A673 (cell line): ENCODE data around the gene FUT8. TPM values are rescaled to one million over a fixed set of nuclear protein-coding genes. Genes with fewer than 3 reads are reported as not detected.

ENCODE experiments used
- BruUV-seq: library from RNA; stranded (reverse); fragments of 400-500 nt; replicated peaks from 2 replicates; lab custom pipeline; 2021; lab: Mats Ljungman, UMichigan
- CTCF ChIA-PET: fragments of 300-600 bp; sonication (Branson Sonifier 250); formaldehyde crosslinking; loops from one replicate; lab custom pipeline; 2022; ENCODE audit warnings: antibody characterized with exemption; lab: Charles Lee
- POLR2A ChIA-PET: fragments of 300-600 bp; sonication (Branson Sonifier 250); formaldehyde crosslinking; loops from one replicate; lab custom pipeline; 2022; ENCODE audit warnings: antibody characterized with exemption; ENCODE audit not compliant: low non-redundant PET; lab: Charles Lee
- DNase-seq: peaks from one replicate; pipeline ENCODE4 v3.0.0-alpha.2; 2015; ENCODE audit warnings: low spot score
- H3K27ac ChIP-seq: fragments of 200-600 bp; sonication (generic); 2 replicates; pipeline ENCODE4 v1.5.1; 2016; ENCODE audit warnings: mixed run types, low read depth, mild to moderate bottlenecking, mixed read lengths, antibody characterized with exemption, low read length; ENCODE audit not compliant: poor library complexity, severe bottlenecking
- H3K27me3 ChIP-seq: fragments of 200-600 bp; sonication (generic); replicated peaks from 2 replicates; pipeline ENCODE4 v1.6.1; 2017; ENCODE audit warnings: mixed run types, low read depth, mild to moderate bottlenecking, mixed read lengths, antibody characterized with exemption, low read length; ENCODE audit not compliant: insufficient read depth, poor library complexity
- H3K36me3 ChIP-seq: fragments of 200-600 bp; sonication (generic); 2 replicates; pipeline ENCODE4 v1.6.1; 2016; ENCODE audit warnings: mixed run types, mild to moderate bottlenecking, mixed read lengths, antibody characterized with exemption, low read length; ENCODE audit not compliant: insufficient read depth, poor library complexity, severe bottlenecking
- H3K4me1 ChIP-seq: fragments of 200-600 bp; sonication (generic); 2 replicates; pipeline ENCODE4 v1.6.1; 2017; ENCODE audit warnings: mixed run types, mild to moderate bottlenecking, mixed read lengths, antibody characterized with exemption, low read length; ENCODE audit not compliant: insufficient read depth, poor library complexity, severe bottlenecking
- H3K4me3 ChIP-seq: fragments of 200-600 bp; sonication (generic); 2 replicates; pipeline ENCODE4 v1.5.1; 2016; ENCODE audit warnings: low read depth, mixed run types, mild to moderate bottlenecking, mixed read lengths, low read length; ENCODE audit not compliant: poor library complexity, severe bottlenecking
- H3K9me3 ChIP-seq: fragments of 200-600 bp; sonication (generic); 2 replicates; pipeline ENCODE4 v1.6.1; 2016; ENCODE audit warnings: mixed run types, low read depth, mild to moderate bottlenecking, mixed read lengths, antibody characterized with exemption, low read length; ENCODE audit not compliant: poor library complexity, severe bottlenecking
- CTCF ChIP-seq: fragments of 300-800, 200-600 bp; sonication (generic); conservative IDR thresholded peaks from 2 replicates; pipeline ENCODE4 v1.5.1; 2017; ENCODE audit warnings: low read depth, mild to moderate bottlenecking, antibody characterized with exemption, low read length, moderate library complexity, mixed read lengths
- EZH2 ChIP-seq: fragments of 200-600 bp; sonication (generic); IDR thresholded peaks from 2 replicates; pipeline ENCODE4 v1.6.1; 2017; ENCODE audit warnings: borderline replicate concordance, low read depth, mild to moderate bottlenecking, mixed read lengths, antibody characterized with exemption, low read length; ENCODE audit not compliant: poor library complexity, severe bottlenecking
- intact Hi-C: fragments of 100-400 bp; cut with micrococcal nuclease; formaldehyde crosslinking; loops from one replicate; pipeline ENCODE4 v1.10.0; 2022; ENCODE audit not compliant: unreplicated experiment
- total RNA-seq: library from RNA; stranded (reverse); gene quantifications from 2 replicates; pipeline ENCODE4 v1.2.3, GENCODE V29; 2021

The FUT8 gene
- total RNA-seq, 1 experiment from 2014 or later = 11.0 TPM

GRCh38 chr14:65600742-65601141, 188.2 kb downstream of the FUT8 start:
- Histone ChIP-seq H3K9me3 (no peaks in the 10 kb centered on the region), H3K4me3 (no peak overlapping the region), H3K4me1 (no peaks in the 10 kb centered on the region), H3K27ac (no peak overlapping the region), H3K27me3 (no peaks in the 10 kb centered on the region), H3K36me3 (no peaks in the 10 kb centered on the region)
- TF ChIP-seq CTCF (no peak), EZH2 (no peak)
- ChIA-PET CTCF (no interaction called here), POLR2A (no interaction called here)
- intact Hi-C loops = no loop called here
- no TSS peak for BruUV-seq
- no peak for DNase-seq

- DNase-seq = no peak
- H3K9me3 ChIP-seq = no peaks in the 10 kb centered on the region
- ChIA-PET CTCF (no interaction called here), POLR2A (no interaction called here)
- intact Hi-C loops = no loop called here
- H3K36me3 ChIP-seq = no peaks in the 10 kb centered on the region
- no TSS peak for BruUV-seq
- H3K27me3 ChIP-seq = no peaks in the 10 kb centered on the region
- H3K27ac ChIP-seq = no peak overlapping the region
- H3K4me3 ChIP-seq = no peak overlapping the region
- H3K4me1 ChIP-seq = no peaks in the 10 kb centered on the region
- TF ChIP-seq EZH2 (no peak), CTCF (no peak)
These were observed 192.0 kb downstream of the FUT8 start for GRCh38 chr14:65604535-65604934.

DNA sequence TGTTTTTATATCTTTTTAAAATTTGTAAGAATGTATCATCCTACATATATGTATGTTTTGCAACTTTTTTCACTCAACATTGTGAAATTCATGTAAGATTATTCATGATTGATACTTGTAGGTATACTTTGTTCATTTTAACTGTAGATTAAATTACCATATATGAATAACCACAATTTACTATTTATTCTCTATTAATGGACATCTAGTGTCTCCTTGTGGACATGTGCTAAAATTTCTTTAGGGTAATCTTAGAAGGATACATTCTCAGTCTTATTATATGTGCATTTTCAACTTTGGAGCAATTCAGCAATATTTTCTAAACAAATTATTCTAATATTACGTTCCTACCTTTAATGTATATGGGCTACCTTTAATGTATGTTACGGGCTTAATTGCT, 192.4 kb downstream of the FUT8 start:
- BruUV-seq = no TSS peak
- Histone ChIP-seq H3K36me3 (no peaks in the 10 kb centered on the region), H3K4me1 (no peaks in the 10 kb centered on the region), H3K9me3 (no peaks in the 10 kb centered on the region), H3K4me3 (no peak overlapping the region), H3K27ac (no peak overlapping the region), H3K27me3 (no peaks in the 10 kb centered on the region)
- ChIA-PET POLR2A (no interaction called here), CTCF (no interaction called here)
- TF ChIP-seq CTCF (0 out of 2 replicates have a peak, but pooled peaks have one; percentile 24), EZH2 (no peak)
- intact Hi-C loops = no loop called here
- no peak for DNase-seq
